ENCODE data around the gene BDNF. TPM values are rescaled to one million over a fixed set of nuclear protein-coding genes. Genes with fewer than 3 reads are reported as not detected.
"Not testable (repeated sequence)": the region's sequence is repeated elsewhere in the genome, so short reads cannot be mapped to it uniquely, and the experiment has no call there.

BDNF gene
- not detected in 2 replicates for total RNA-seq (2014; rRNA removed; shearing (Covaris generic))
- not detected in 2 replicates for total RNA-seq (2022)
- Bru-seq, nascent RNA, result percentile 14 among the genes with signal in this experiment
- percentile 8 among the genes with signal in this experiment for BruChase-seq, experiment 1, labeled RNA remaining after a 6-hour chase
- BruChase-seq, experiment 2, labeled RNA remaining after a 2-hour chase, result percentile 6 among the genes with signal in this experiment
- long read RNA-seq, result 0 reads

DNA sequence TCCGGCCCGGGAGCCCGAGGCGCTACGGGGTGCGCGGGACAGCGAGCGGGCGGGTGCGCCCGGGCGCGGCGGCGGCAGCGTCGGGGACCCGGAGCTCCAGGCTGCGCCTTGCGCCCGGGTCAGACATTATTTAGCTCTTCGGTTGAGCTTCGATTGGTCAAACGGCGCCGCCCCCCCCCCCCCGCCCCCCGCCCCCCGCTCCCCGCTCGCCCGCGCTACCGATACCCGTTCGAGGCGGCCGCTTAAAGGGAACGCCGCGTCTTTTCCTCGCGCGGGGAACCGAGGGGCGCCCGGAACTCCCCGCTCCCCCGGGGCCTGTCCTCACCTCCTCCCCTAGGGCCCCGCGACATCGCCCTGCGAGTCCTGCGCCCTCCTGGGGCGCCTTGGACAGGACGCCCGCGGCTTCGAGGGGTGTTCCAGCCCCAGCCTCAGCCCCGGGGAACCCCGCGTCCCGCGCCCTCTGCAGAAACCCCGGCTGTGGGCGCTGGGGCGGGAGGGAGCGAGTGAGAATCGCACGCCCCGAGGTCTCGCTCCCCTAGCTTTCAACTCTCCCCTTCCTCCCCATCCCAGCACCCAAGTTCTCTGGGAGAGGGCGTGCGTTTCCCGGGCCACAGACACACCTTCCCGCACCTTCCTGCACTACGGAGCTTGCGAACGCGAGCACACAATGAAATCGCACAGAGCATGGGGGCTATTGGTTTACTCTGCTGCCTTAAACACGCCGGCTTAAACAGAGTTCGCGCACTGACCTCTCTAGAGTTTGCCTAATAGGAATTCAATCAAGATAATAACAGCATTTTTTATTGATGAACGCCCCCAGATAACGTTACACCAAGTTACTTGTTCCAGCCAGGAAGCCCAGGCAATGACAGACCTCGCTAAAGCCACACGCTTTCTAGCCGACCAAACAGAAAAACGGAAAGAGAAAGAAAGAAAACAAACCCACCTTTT is at the start of gene BDNF:
BDNF (minus strand) TSS at position 105 of the 951 bp plus-strand sequence. CDS start 41,891 bp downstream, outside the sequence.
- Histone ChIP-seq H3K9me2 (ENCODE audit: insufficient read depth, low read length) (no peaks in the 10 kb centered on the region; the same call in 1 of the 2 replicates), H3K9me3 (ENCODE audit: low read length) (no peaks in the 10 kb centered on the region), H3K79me2 (ENCODE audit: insufficient read depth, low read depth, low read length) (no peaks in the 10 kb centered on the region), H3K4me3 (ENCODE audit: low read depth, low read length, poor library complexity, severe bottlenecking) (no peak within 1 kb of the TSS), H4K20me1 (ENCODE audit: insufficient read depth, low read length) (no peaks in the 10 kb centered on the region), H2AFZ (ENCODE audit: low read length) (no peak within 1 kb of the TSS), H3K4me1 (ENCODE audit: insufficient read depth, low read length, poor library complexity, severe bottlenecking) (no peaks in the 10 kb centered on the region), H3K36me3 (ENCODE audit: insufficient read depth, low read length) (no peaks in the 10 kb centered on the region), H3K4me2 (ENCODE audit: low read length) (peak within 1 kb of the TSS; percentile 15; the same call in 1 of the 2 replicates), H3K27ac (ENCODE audit: low read depth, low read length, poor library complexity, severe bottlenecking) (no peak within 1 kb of the TSS)
- intact Hi-C loops (cut with micrococcal nuclease; ENCODE audit: unreplicated experiment), result no loop called here
- no peak for DNase-seq (ENCODE audit: low spot score)
- CTCF ChIA-PET (ENCODE audit: unreplicated experiment), result interaction anchor here (0.6 kb wide), 1 partner anchor 652 kb away, joined by 3 read pairs; no protein-coding TSS in a partner anchor
- no TSS peak for BruUV-seq (replicated peaks)
- POLR2A ChIA-PET, result interaction anchor here (0.5 to 0.6 kb wide), 2 partner anchors 1073 to 1155 kb away, joined by 3 read pairs; no protein-coding TSS in a partner anchor
- TF ChIP-seq EZH2phosphoT487 (IDR thresholded peaks at IDR 0.05; ENCODE audit: borderline replicate concordance, low read depth, low read length), result no peak
- TF ChIP-seq, protein P1, sequence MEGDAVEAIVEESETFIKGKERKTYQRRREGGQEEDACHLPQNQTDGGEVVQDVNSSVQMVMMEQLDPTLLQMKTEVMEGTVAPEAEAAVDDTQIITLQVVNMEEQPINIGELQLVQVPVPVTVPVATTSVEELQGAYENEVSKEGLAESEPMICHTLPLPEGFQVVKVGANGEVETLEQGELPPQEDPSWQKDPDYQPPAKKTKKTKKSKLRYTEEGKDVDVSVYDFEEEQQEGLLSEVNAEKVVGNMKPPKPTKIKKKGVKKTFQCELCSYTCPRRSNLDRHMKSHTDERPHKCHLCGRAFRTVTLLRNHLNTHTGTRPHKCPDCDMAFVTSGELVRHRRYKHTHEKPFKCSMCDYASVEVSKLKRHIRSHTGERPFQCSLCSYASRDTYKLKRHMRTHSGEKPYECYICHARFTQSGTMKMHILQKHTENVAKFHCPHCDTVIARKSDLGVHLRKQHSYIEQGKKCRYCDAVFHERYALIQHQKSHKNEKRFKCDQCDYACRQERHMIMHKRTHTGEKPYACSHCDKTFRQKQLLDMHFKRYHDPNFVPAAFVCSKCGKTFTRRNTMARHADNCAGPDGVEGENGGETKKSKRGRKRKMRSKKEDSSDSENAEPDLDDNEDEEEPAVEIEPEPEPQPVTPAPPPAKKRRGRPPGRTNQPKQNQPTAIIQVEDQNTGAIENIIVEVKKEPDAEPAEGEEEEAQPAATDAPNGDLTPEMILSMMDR (conservative IDR thresholded peaks at IDR 0.05; ENCODE audit: low read length), result no peak

DNA sequence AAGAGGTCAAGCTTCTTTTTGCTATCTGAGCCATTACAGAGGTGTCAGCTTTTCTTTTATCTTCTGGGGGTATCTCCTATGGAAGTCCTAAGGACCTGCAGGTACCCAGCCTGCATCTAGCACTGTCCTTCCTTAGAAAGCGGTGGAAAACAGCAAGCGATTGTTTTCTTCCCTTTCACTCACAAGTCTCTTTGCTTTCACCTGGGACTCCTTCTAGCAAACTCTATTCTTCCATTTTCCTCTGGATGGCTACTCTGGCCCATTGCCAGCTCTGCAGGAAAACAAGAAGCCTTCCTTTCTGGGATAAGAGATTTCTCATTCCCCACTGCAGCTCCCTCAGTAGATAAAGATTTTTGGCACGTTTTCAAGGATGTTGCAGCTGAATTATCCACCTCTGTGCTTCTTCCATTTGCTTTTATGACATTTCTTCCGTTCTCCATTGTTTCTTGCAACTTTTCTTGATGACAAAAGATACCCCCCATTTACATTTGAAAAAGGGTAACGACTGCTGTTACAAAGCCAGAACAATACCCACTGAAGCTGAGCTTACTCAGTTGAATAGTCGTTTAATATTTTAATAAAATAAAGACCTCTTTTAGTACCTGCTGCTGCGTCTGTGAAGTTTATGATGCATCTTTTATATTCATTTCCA is 40.2 kb upstream of the BDNF start:
- intact Hi-C loops (cut with micrococcal nuclease; ENCODE audit: unreplicated experiment), result no loop called here
- H3K4me3 ChIP-seq (ENCODE audit: low read depth, low read length, poor library complexity, severe bottlenecking), result no peak overlapping the region
- no peaks in the 10 kb centered on the region for H3K9me2 ChIP-seq (ENCODE audit: insufficient read depth, low read length)
- no peak for TF ChIP-seq EZH2phosphoT487 (IDR thresholded peaks at IDR 0.05; ENCODE audit: borderline replicate concordance, low read depth, low read length)
- no peak for DNase-seq (ENCODE audit: low spot score)
- H3K4me2 ChIP-seq (ENCODE audit: low read length), result no peak overlapping the region
- no TSS peak for BruUV-seq (replicated peaks)
- ChIA-PET POLR2A (interaction anchor here (0.5 to 1.2 kb wide), 2 partner anchors 16 to 261 kb away, joined by 3 read pairs; no protein-coding TSS in a partner anchor), CTCF (ENCODE audit: unreplicated experiment) (no interaction called here)
- H3K27ac ChIP-seq (ENCODE audit: low read depth, low read length, poor library complexity, severe bottlenecking), result no peak overlapping the region
- H3K4me1 ChIP-seq (ENCODE audit: insufficient read depth, low read length, poor library complexity, severe bottlenecking), result no peaks in the 10 kb centered on the region
- no peaks in the 10 kb centered on the region for H3K36me3 ChIP-seq (ENCODE audit: insufficient read depth, low read length)
- no peaks in the 10 kb centered on the region for H4K20me1 ChIP-seq (ENCODE audit: insufficient read depth, low read length)
- H2AFZ ChIP-seq (ENCODE audit: low read length), result no peak overlapping the region
- H3K79me2 ChIP-seq (ENCODE audit: insufficient read depth, low read depth, low read length), result no peaks in the 10 kb centered on the region
- H3K9me3 ChIP-seq (ENCODE audit: low read length), result no peaks in the 10 kb centered on the region

DNA sequence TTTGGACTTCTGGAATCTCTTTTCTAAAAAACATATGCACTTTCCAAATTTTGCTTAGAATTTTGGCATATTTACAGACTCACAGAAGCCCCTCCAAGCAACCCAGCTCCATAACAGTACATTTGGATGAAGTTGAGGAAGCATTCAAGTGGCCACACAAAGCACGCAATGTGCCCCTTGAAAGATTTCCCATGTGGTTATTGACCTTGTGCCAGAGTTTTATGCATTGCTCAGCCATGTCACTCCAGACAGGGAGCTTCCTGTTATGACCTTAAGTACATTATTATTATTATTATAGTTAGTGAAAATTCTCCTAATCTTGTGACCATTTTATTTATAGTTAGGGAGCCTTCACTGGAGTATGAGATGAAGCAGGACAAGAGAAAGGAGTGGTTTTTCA is 35.0 kb upstream of the BDNF start:
- H3K79me2 ChIP-seq (ENCODE audit: insufficient read depth, low read depth, low read length), result no peaks in the 10 kb centered on the region
- intact Hi-C loops (cut with micrococcal nuclease; ENCODE audit: unreplicated experiment), result no loop called here
- BruUV-seq (replicated peaks), result no TSS peak
- no peaks in the 10 kb centered on the region for H3K4me1 ChIP-seq (ENCODE audit: insufficient read depth, low read length, poor library complexity, severe bottlenecking)
- no peaks in the 10 kb centered on the region for H4K20me1 ChIP-seq (ENCODE audit: insufficient read depth, low read length)
- H3K27ac ChIP-seq (ENCODE audit: low read depth, low read length, poor library complexity, severe bottlenecking), result no peak overlapping the region
- ChIA-PET CTCF (ENCODE audit: unreplicated experiment) (no interaction called here), POLR2A (no interaction called here)
- DNase-seq (ENCODE audit: low spot score), result no peak
- H2AFZ ChIP-seq (ENCODE audit: low read length), result no peak overlapping the region; the same call in 1 of the 2 replicates
- H3K4me2 ChIP-seq (ENCODE audit: low read length), result no peak overlapping the region
- H3K36me3 ChIP-seq (ENCODE audit: insufficient read depth, low read length), result no peaks in the 10 kb centered on the region
- no peak overlapping the region for H3K4me3 ChIP-seq (ENCODE audit: low read depth, low read length, poor library complexity, severe bottlenecking)
- H3K9me3 ChIP-seq (ENCODE audit: low read length), result no peaks in the 10 kb centered on the region
- TF ChIP-seq, protein P1 (conservative IDR thresholded peaks at IDR 0.05; ENCODE audit: low read length), result no peak
- no peak for TF ChIP-seq EZH2phosphoT487 (IDR thresholded peaks at IDR 0.05; ENCODE audit: borderline replicate concordance, low read depth, low read length)
- no peaks in the 10 kb centered on the region for H3K9me2 ChIP-seq (ENCODE audit: insufficient read depth, low read length)

DNA sequence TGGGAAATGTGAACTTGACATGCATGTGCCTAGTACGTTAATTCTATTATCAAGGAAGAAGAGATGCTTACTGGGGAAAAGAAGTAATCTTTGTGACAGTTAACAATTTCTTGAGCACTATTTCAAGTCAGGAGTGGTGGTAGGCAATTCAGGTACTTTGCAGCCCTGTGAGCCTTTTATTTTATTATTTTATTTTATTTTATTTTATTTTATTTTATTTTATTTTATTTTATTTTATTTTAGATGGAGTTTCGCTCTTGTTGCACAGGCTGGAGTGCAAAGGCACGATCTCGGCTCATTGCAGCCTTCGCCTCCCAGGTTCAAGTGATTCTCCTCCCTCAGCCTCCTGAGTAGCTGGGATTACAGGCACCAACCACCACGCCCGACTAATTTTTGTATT is 31.5 kb upstream of the BDNF start:
- H3K4me1 ChIP-seq (ENCODE audit: insufficient read depth, low read length, poor library complexity, severe bottlenecking); H3K4me2 ChIP-seq (ENCODE audit: low read length); H3K9me3 ChIP-seq (ENCODE audit: low read length); H3K4me3 ChIP-seq (ENCODE audit: low read depth, low read length, poor library complexity, severe bottlenecking); H3K36me3 ChIP-seq (ENCODE audit: insufficient read depth, low read length); H3K79me2 ChIP-seq (ENCODE audit: insufficient read depth, low read depth, low read length); intact Hi-C loops (cut with micrococcal nuclease; ENCODE audit: unreplicated experiment); POLR2A ChIA-PET; H3K27ac ChIP-seq (ENCODE audit: low read depth, low read length, poor library complexity, severe bottlenecking); H2AFZ ChIP-seq (ENCODE audit: low read length); H4K20me1 ChIP-seq (ENCODE audit: insufficient read depth, low read length); H3K9me2 ChIP-seq (ENCODE audit: insufficient read depth, low read length); CTCF ChIA-PET (ENCODE audit: unreplicated experiment); BruUV-seq (replicated peaks); DNase-seq (ENCODE audit: low spot score): not testable (repeated sequence)

Measured in OCI-LY7 (cell line).